Neural progenitor cell (in vitro differentiated cells): ENCODE measurements around the gene C2orf76. TPM values are rescaled to one million over a fixed set of nuclear protein-coding genes. Genes with fewer than 3 reads are reported as not detected.

Experiments
- DNase-seq: peaks from one replicate; pipeline ENCODE4 v3.0.0-alpha.2; 2016; ENCODE audit warnings: low spot score
- H2AFZ ChIP-seq: fragments of 200-600 bp; sonication (generic); replicated peaks from 2 replicates; pipeline ENCODE4 v1.6.1; 2016; ENCODE audit warnings: antibody characterized with exemption
- H3F3A ChIP-seq: fragments of 200-600 bp; sonication (generic); 2 replicates; pipeline ENCODE4 v1.6.1; 2016; ENCODE audit warnings: antibody characterized with exemption, low read depth
- H3K27ac ChIP-seq: fragments of 200-600 bp; sonication (generic); 2 replicates; pipeline ENCODE4 v1.5.1; 2016; ENCODE audit warnings: mild to moderate bottlenecking
- H3K27me3 ChIP-seq: fragments of 200-600 bp; sonication (generic); 2 replicates; pipeline ENCODE4 v1.6.1; 2016; ENCODE audit warnings: mild to moderate bottlenecking, moderate library complexity
- H3K36me3 ChIP-seq: fragments of 200-600 bp; sonication (generic); 2 replicates; pipeline ENCODE4 v1.5.1; 2016
- H3K4me1 ChIP-seq: fragments of 200-600 bp; sonication (generic); 2 replicates; pipeline ENCODE4 v1.6.1; 2016; ENCODE audit warnings: mixed run types
- H3K4me2 ChIP-seq: fragments of 200-600 bp; sonication (generic); 2 replicates; pipeline ENCODE4 v1.6.1; 2016
- H3K4me3 ChIP-seq: fragments of 200-600 bp; sonication (generic); 2 replicates; pipeline ENCODE4 v1.5.1; 2016
- H3K79me2 ChIP-seq: fragments of 200-600 bp; sonication (generic); 2 replicates; pipeline ENCODE4 v1.6.1; 2016; ENCODE audit warnings: low read depth
- H3K9ac ChIP-seq: fragments of 200-600 bp; sonication (generic); 2 replicates; pipeline ENCODE4 v1.6.1; 2016
- H3K9me3 ChIP-seq: fragments of 200-600 bp; sonication (generic); 2 replicates; pipeline ENCODE4 v1.5.1; 2016; ENCODE audit warnings: low read depth
- H4K20me1 ChIP-seq: fragments of 200-600 bp; sonication (generic); 2 replicates; pipeline ENCODE4 v1.6.1; 2016; ENCODE audit warnings: low read depth
- H3K27ac Mint-ChIP-seq: 3 replicates; pipeline ENCODE4 v1.8.0; 2021; ENCODE audit warnings: mixed read lengths
- H3K27me3 Mint-ChIP-seq: 2 replicates; pipeline ENCODE4 v1.8.0; 2022; ENCODE audit warnings: low read depth, mild to moderate bottlenecking, inconsistent platforms, moderate library complexity, mixed read lengths; ENCODE audit not compliant: insufficient read depth
- H3K36me3 Mint-ChIP-seq: 3 replicates; pipeline ENCODE4 v1.8.0; 2021; ENCODE audit warnings: mixed read lengths
- H3K4me1 Mint-ChIP-seq: 3 replicates; pipeline ENCODE4 v1.8.0; 2021; ENCODE audit warnings: mixed read lengths
- H3K4me3 Mint-ChIP-seq: 3 replicates; pipeline ENCODE4 v1.8.0; 2021; ENCODE audit warnings: mild to moderate bottlenecking, moderate library complexity, mixed read lengths
- H3K9me3 Mint-ChIP-seq: 3 replicates; pipeline ENCODE4 v1.8.0; 2020; ENCODE audit warnings: mixed read lengths
- CTCF ChIP-seq: fragments of 200-600 bp; sonication (generic); IDR thresholded peaks from 2 replicates; pipeline ENCODE4 v1.5.1; 2017; ENCODE audit warnings: antibody characterized with exemption, mild to moderate bottlenecking
- EZH2 ChIP-seq: fragments of 200-600 bp; sonication (generic); IDR thresholded peaks from 2 replicates; pipeline ENCODE4 v1.6.1; 2017; ENCODE audit warnings: antibody characterized with exemption, mild to moderate bottlenecking, moderate library complexity
- EZH2phosphoT487 ChIP-seq: fragments of 200-600 bp; sonication (generic); IDR thresholded peaks from 2 replicates; pipeline ENCODE4 v1.6.1; 2017; ENCODE audit warnings: antibody characterized with exemption
- total RNA-seq: library from RNA; depleted of rRNA; stranded (reverse); fragments of >200 nt; gene quantifications from 2 replicates; pipeline ENCODE4 v1.2.3, GENCODE V29; 2015; ENCODE audit warnings: low replicate concordance

The C2orf76 gene
- total RNA-seq, 1 donor from 2014 or later, result 16.8 TPM

GRCh38 chr2:119282146-119282995 lies 84.3 kb downstream of the C2orf76 start:
- Histone ChIP-seq H4K20me1 (no peaks in the 10 kb centered on the region), H3K36me3 (no peaks in the 10 kb centered on the region), H3F3A (no peaks in the 10 kb centered on the region), H3K4me1 (no peaks in the 10 kb centered on the region), H3K9me3 (no peaks in the 10 kb centered on the region), H3K9ac (no peak overlapping the region), H2AFZ (no peak overlapping the region), H3K4me3 (no peak overlapping the region), H3K4me2 (no peak overlapping the region), H3K27ac (no peak overlapping the region), H3K27me3 (no peaks in the 10 kb centered on the region), H3K79me2 (no peaks in the 10 kb centered on the region)
- Mint-ChIP-seq H3K27me3 (peaks cover 2% of the 10 kb centered on the region), H3K36me3 (no peaks in the 10 kb centered on the region), H3K4me3 (no peak overlapping the region), H3K4me1 (peaks cover 2% of the 10 kb centered on the region), H3K27ac (no peak overlapping the region), H3K9me3 (no peaks in the 10 kb centered on the region)
- TF ChIP-seq EZH2 (no peak), CTCF (no peak), EZH2phosphoT487 (no peak)
- DNase-seq, result no peak

GRCh38 chr2:119280680-119281079 lies 86.0 kb downstream of the C2orf76 start:
- Histone ChIP-seq H3K4me1 (peaks cover 5% of the 10 kb centered on the region), H3K4me3 (no peak overlapping the region), H3F3A (no peaks in the 10 kb centered on the region), H3K27ac (no peak overlapping the region), H3K9ac (no peak overlapping the region), H3K36me3 (no peaks in the 10 kb centered on the region), H3K79me2 (no peaks in the 10 kb centered on the region), H3K9me3 (no peaks in the 10 kb centered on the region), H2AFZ (no peak overlapping the region), H3K27me3 (no peaks in the 10 kb centered on the region), H4K20me1 (no peaks in the 10 kb centered on the region), H3K4me2 (no peak overlapping the region)
- Mint-ChIP-seq H3K27ac (no peak overlapping the region), H3K9me3 (no peaks in the 10 kb centered on the region), H3K4me3 (no peak overlapping the region), H3K4me1 (peaks cover 2% of the 10 kb centered on the region), H3K27me3 (no peaks in the 10 kb centered on the region), H3K36me3 (no peaks in the 10 kb centered on the region)
- DNase-seq, result no peak
- TF ChIP-seq EZH2 (no peak), CTCF (no peak), EZH2phosphoT487 (no peak)

GRCh38 chr2:119279666-119280065 lies 87.0 kb downstream of the C2orf76 start:
- Histone ChIP-seq H3F3A (no peaks in the 10 kb centered on the region), H3K9ac (no peak overlapping the region), H3K27ac (no peak overlapping the region), H3K4me1 (peaks cover 5% of the 10 kb centered on the region), H3K4me3 (no peak overlapping the region), H2AFZ (no peak overlapping the region), H3K36me3 (no peaks in the 10 kb centered on the region), H3K27me3 (no peaks in the 10 kb centered on the region), H3K9me3 (no peaks in the 10 kb centered on the region), H4K20me1 (no peaks in the 10 kb centered on the region), H3K79me2 (no peaks in the 10 kb centered on the region), H3K4me2 (no peak overlapping the region)
- Mint-ChIP-seq H3K27me3 (no peaks in the 10 kb centered on the region), H3K36me3 (no peaks in the 10 kb centered on the region), H3K9me3 (no peaks in the 10 kb centered on the region), H3K4me3 (no peak overlapping the region), H3K27ac (no peak overlapping the region), H3K4me1 (peaks cover 2% of the 10 kb centered on the region)
- no peak for DNase-seq
- no peak for TF ChIP-seq CTCF
- TF ChIP-seq EZH2, result no peak
- no peak for TF ChIP-seq EZH2phosphoT487
